ENCODE measurements around the gene C1orf210.

The C1orf210 gene

GRCh38 chr1:43267818-43268425 lies 17.5 kb downstream of the C1orf210 start:
- no peak overlapping the region for H3K4me3 ChIP-seq (ENCODE audit: insufficient read depth, low read depth, low read length)
- 89 to 90% methylated on average over 3 of the region's 3 CpGs for WGBS, 2 experiments
- H3K27ac ChIP-seq (ENCODE audit: insufficient read depth, low read depth, low read length, poor library complexity, severe bottlenecking) = no peak overlapping the region
- no peaks in the 10 kb centered on the region for H3K9me3 ChIP-seq (ENCODE audit: control insufficient read depth, low read length)
- H3K36me3 ChIP-seq (ENCODE audit: control insufficient read depth, insufficient read depth, low read length) = no peaks in the 10 kb centered on the region
- no peaks in the 10 kb centered on the region for H3K27me3 ChIP-seq (ENCODE audit: control insufficient read depth, insufficient read depth, low read length, poor library complexity, severe bottlenecking)
- no peaks in the 10 kb centered on the region for H3K4me1 ChIP-seq (ENCODE audit: control insufficient read depth, insufficient read depth, low read length)

GRCh38 chr1:43267291-43267805 lies 18.0 kb downstream of the C1orf210 start:
- Histone ChIP-seq H3K4me1 (ENCODE audit: control insufficient read depth, insufficient read depth, low read length) (no peaks in the 10 kb centered on the region), H3K9me3 (ENCODE audit: control insufficient read depth, low read length) (no peaks in the 10 kb centered on the region), H3K27ac (ENCODE audit: insufficient read depth, low read depth, low read length, poor library complexity, severe bottlenecking) (no peak overlapping the region), H3K27me3 (ENCODE audit: control insufficient read depth, insufficient read depth, low read length, poor library complexity, severe bottlenecking) (no peaks in the 10 kb centered on the region), H3K4me3 (ENCODE audit: insufficient read depth, low read depth, low read length) (no peak overlapping the region), H3K36me3 (ENCODE audit: control insufficient read depth, insufficient read depth, low read length) (no peaks in the 10 kb centered on the region)
- WGBS, 2 experiments = 90 to 91% methylated on average over 9 of the region's 9 CpGs

GRCh38 chr1:43266881-43267280 lies 18.5 kb downstream of the C1orf210 start:
- Histone ChIP-seq H3K27ac (ENCODE audit: insufficient read depth, low read depth, low read length, poor library complexity, severe bottlenecking) (no peak overlapping the region), H3K36me3 (ENCODE audit: control insufficient read depth, insufficient read depth, low read length) (no peaks in the 10 kb centered on the region), H3K4me3 (ENCODE audit: insufficient read depth, low read depth, low read length) (no peak overlapping the region), H3K4me1 (ENCODE audit: control insufficient read depth, insufficient read depth, low read length) (no peaks in the 10 kb centered on the region), H3K27me3 (ENCODE audit: control insufficient read depth, insufficient read depth, low read length, poor library complexity, severe bottlenecking) (no peaks in the 10 kb centered on the region), H3K9me3 (ENCODE audit: control insufficient read depth, low read length) (no peaks in the 10 kb centered on the region)
- 89 to 91% methylated on average over 1 of the region's 1 CpG for WGBS, 2 experiments

GRCh38 chr1:43265431-43265830 lies 19.9 kb downstream of the C1orf210 start:
- Histone ChIP-seq H3K4me3 (ENCODE audit: insufficient read depth, low read depth, low read length) (no peak overlapping the region), H3K4me1 (ENCODE audit: control insufficient read depth, insufficient read depth, low read length) (no peaks in the 10 kb centered on the region), H3K36me3 (ENCODE audit: control insufficient read depth, insufficient read depth, low read length) (no peaks in the 10 kb centered on the region), H3K27ac (ENCODE audit: insufficient read depth, low read depth, low read length, poor library complexity, severe bottlenecking) (no peak overlapping the region), H3K9me3 (ENCODE audit: control insufficient read depth, low read length) (no peaks in the 10 kb centered on the region), H3K27me3 (ENCODE audit: control insufficient read depth, insufficient read depth, low read length, poor library complexity, severe bottlenecking) (no peaks in the 10 kb centered on the region)
- WGBS, 2 experiments = 89 to 92% methylated on average over 4 of the region's 4 CpGs

GRCh38 chr1:43258370-43258769 lies 27.0 kb downstream of the C1orf210 start:
- Histone ChIP-seq H3K9me3 (ENCODE audit: control insufficient read depth, low read length) (no peaks in the 10 kb centered on the region), H3K4me1 (ENCODE audit: control insufficient read depth, insufficient read depth, low read length) (no peaks in the 10 kb centered on the region), H3K27me3 (ENCODE audit: control insufficient read depth, insufficient read depth, low read length, poor library complexity, severe bottlenecking) (no peaks in the 10 kb centered on the region), H3K4me3 (ENCODE audit: insufficient read depth, low read depth, low read length) (no peak overlapping the region), H3K36me3 (ENCODE audit: control insufficient read depth, insufficient read depth, low read length) (no peaks in the 10 kb centered on the region), H3K27ac (ENCODE audit: insufficient read depth, low read depth, low read length, poor library complexity, severe bottlenecking) (no peak overlapping the region)
- WGBS, 2 experiments = 58 to 61% methylated on average over 3 of the region's 3 CpGs

- H3K9me3 ChIP-seq (ENCODE audit: control insufficient read depth, low read length) = no peaks in the 10 kb centered on the region
- H3K27me3 ChIP-seq (ENCODE audit: control insufficient read depth, insufficient read depth, low read length, poor library complexity, severe bottlenecking) = no peaks in the 10 kb centered on the region
- no peaks in the 10 kb centered on the region for H3K36me3 ChIP-seq (ENCODE audit: control insufficient read depth, insufficient read depth, low read length)
- H3K27ac ChIP-seq (ENCODE audit: insufficient read depth, low read depth, low read length, poor library complexity, severe bottlenecking) = no peak overlapping the region
- no peak overlapping the region for H3K4me3 ChIP-seq (ENCODE audit: insufficient read depth, low read depth, low read length)
- H3K4me1 ChIP-seq (ENCODE audit: control insufficient read depth, insufficient read depth, low read length) = no peaks in the 10 kb centered on the region
- WGBS, 2 experiments = 91 to 92% methylated on average over 8 of the region's 8 CpGs
Observed at GRCh38 chr1:43256675-43257570, 28.5 kb downstream of the C1orf210 start.

GRCh38 chr1:43255438-43256210 lies 29.8 kb downstream of the C1orf210 start:
- Histone ChIP-seq H3K36me3 (ENCODE audit: control insufficient read depth, insufficient read depth, low read length) (no peaks in the 10 kb centered on the region), H3K27me3 (ENCODE audit: control insufficient read depth, insufficient read depth, low read length, poor library complexity, severe bottlenecking) (no peaks in the 10 kb centered on the region), H3K27ac (ENCODE audit: insufficient read depth, low read depth, low read length, poor library complexity, severe bottlenecking) (no peak overlapping the region), H3K4me1 (ENCODE audit: control insufficient read depth, insufficient read depth, low read length) (no peaks in the 10 kb centered on the region), H3K9me3 (ENCODE audit: control insufficient read depth, low read length) (no peaks in the 10 kb centered on the region), H3K4me3 (ENCODE audit: insufficient read depth, low read depth, low read length) (no peak overlapping the region)
- 69 to 71% methylated on average over 10 of the region's 10 CpGs for WGBS, 2 experiments

- Histone ChIP-seq H3K4me1 (ENCODE audit: control insufficient read depth, insufficient read depth, low read length) (no peaks in the 10 kb centered on the region), H3K27me3 (ENCODE audit: control insufficient read depth, insufficient read depth, low read length, poor library complexity, severe bottlenecking) (no peaks in the 10 kb centered on the region), H3K36me3 (ENCODE audit: control insufficient read depth, insufficient read depth, low read length) (no peaks in the 10 kb centered on the region), H3K4me3 (ENCODE audit: insufficient read depth, low read depth, low read length) (no peak overlapping the region), H3K9me3 (ENCODE audit: control insufficient read depth, low read length) (no peaks in the 10 kb centered on the region), H3K27ac (ENCODE audit: insufficient read depth, low read depth, low read length, poor library complexity, severe bottlenecking) (no peak overlapping the region)
- 89% methylated on average over 8 of the region's 8 CpGs for WGBS, 2 experiments
Observed at GRCh38 chr1:43253876-43254275, 31.5 kb downstream of the C1orf210 start.

- H3K27ac ChIP-seq (ENCODE audit: insufficient read depth, low read depth, low read length, poor library complexity, severe bottlenecking) = no peak overlapping the region
- H3K4me3 ChIP-seq (ENCODE audit: insufficient read depth, low read depth, low read length) = no peak overlapping the region
- H3K9me3 ChIP-seq (ENCODE audit: control insufficient read depth, low read length) = no peaks in the 10 kb centered on the region
- 92 to 94% methylated on average over 4 of the region's 4 CpGs for WGBS, 2 experiments
- no peaks in the 10 kb centered on the region for H3K27me3 ChIP-seq (ENCODE audit: control insufficient read depth, insufficient read depth, low read length, poor library complexity, severe bottlenecking)
- no peaks in the 10 kb centered on the region for H3K36me3 ChIP-seq (ENCODE audit: control insufficient read depth, insufficient read depth, low read length)
- no peaks in the 10 kb centered on the region for H3K4me1 ChIP-seq (ENCODE audit: control insufficient read depth, insufficient read depth, low read length)
Observed at GRCh38 chr1:43253173-43253572, 32.2 kb downstream of the C1orf210 start.

GRCh38 chr1:43252225-43252624 lies 33.2 kb downstream of the C1orf210 start:
- no peaks in the 10 kb centered on the region for H3K27me3 ChIP-seq (ENCODE audit: control insufficient read depth, insufficient read depth, low read length, poor library complexity, severe bottlenecking)
- H3K36me3 ChIP-seq (ENCODE audit: control insufficient read depth, insufficient read depth, low read length) = no peaks in the 10 kb centered on the region
- 82 to 89% methylated on average over 1 of the region's 1 CpG for WGBS, 2 experiments
- H3K4me1 ChIP-seq (ENCODE audit: control insufficient read depth, insufficient read depth, low read length) = no peaks in the 10 kb centered on the region
- H3K9me3 ChIP-seq (ENCODE audit: control insufficient read depth, low read length) = no peaks in the 10 kb centered on the region
- H3K4me3 ChIP-seq (ENCODE audit: insufficient read depth, low read depth, low read length) = no peak overlapping the region
- no peak overlapping the region for H3K27ac ChIP-seq (ENCODE audit: insufficient read depth, low read depth, low read length, poor library complexity, severe bottlenecking)

Measured in ectodermal cell (in vitro differentiated cells).